ENCODE measurements around the gene MLLT10. TPM values are rescaled to one million over a fixed set of nuclear protein-coding genes. Genes with fewer than 3 reads are reported as not detected.

MLLT10 gene
- total RNA-seq, 1 donor from 2014 or later, result 61.3 TPM

DNA sequence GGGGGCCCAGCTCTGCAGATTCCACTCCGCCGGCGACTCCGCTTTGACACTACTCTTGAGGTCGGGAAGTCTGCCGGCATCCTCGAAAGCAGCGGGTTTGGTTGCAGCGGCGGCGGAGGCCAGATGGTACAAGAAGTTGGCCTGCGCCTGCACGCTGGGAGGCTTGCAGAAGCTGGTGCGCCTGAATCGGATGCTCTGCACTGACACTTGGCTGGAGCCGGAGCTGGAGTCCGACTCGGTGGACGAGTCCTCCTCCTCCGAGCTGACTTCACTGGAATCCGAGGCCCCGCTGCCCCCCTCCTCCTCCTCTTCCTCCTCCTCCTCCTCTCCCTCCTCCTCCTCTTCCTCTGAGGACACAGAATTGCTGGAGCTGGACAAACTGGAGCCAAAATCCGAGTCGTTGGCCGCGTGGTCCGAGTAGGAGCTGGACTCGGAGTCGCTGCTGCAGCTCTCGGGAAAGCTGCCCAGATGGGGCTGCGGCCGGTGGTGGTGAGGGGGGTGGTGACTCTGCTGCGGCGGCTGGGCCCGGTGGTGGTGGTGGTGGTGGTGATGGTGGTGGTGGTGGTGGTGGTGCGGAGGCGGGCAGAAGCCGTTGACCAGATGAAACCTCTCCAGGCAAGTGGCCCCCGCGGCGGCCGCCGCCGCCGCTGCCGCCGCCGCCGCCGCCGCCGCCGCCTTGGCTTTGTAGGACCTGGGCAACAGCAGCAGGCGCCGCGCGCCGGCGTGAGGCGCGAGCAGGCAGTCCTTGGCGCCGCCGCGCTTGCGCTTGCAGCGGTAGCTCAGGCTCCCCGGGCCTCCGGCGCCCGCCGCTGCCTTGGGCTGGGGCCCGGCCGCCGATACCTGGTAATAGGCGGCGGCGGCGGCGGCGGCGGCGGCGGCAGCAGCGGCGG lies 17.5 kb upstream of the MLLT10 start:
- H3K27ac ChIP-seq, result peak overlapping the region; percentile 93
- peaks cover 30% of the 10 kb centered on the region for H3K4me1 ChIP-seq
- peak; percentile 75 for DNase-seq (ENCODE audit: low spot score)
- Mint-ChIP-seq H3K27me3 (ENCODE audit: insufficient read depth, low read depth) (peaks cover 7% of the 10 kb centered on the region), H3K4me3 (peak overlapping the region; percentile 99), H3K36me3 (peaks cover 42% of the 10 kb centered on the region), H3K4me1 (peaks cover 38% of the 10 kb centered on the region), H3K27ac (peak overlapping the region; percentile 99), H3K9me3 (peaks cover 2% of the 10 kb centered on the region)
- TF ChIP-seq EZH2phosphoT487 (IDR thresholded peaks at IDR 0.05) (no peak), EZH2 (IDR thresholded peaks at IDR 0.05) (no peak)
- TF ChIP-seq, protein P1, sequence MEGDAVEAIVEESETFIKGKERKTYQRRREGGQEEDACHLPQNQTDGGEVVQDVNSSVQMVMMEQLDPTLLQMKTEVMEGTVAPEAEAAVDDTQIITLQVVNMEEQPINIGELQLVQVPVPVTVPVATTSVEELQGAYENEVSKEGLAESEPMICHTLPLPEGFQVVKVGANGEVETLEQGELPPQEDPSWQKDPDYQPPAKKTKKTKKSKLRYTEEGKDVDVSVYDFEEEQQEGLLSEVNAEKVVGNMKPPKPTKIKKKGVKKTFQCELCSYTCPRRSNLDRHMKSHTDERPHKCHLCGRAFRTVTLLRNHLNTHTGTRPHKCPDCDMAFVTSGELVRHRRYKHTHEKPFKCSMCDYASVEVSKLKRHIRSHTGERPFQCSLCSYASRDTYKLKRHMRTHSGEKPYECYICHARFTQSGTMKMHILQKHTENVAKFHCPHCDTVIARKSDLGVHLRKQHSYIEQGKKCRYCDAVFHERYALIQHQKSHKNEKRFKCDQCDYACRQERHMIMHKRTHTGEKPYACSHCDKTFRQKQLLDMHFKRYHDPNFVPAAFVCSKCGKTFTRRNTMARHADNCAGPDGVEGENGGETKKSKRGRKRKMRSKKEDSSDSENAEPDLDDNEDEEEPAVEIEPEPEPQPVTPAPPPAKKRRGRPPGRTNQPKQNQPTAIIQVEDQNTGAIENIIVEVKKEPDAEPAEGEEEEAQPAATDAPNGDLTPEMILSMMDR (IDR thresholded peaks at IDR 0.05), result no peak
- peaks cover 86% of the 10 kb centered on the region for H3F3A ChIP-seq (ENCODE audit: low read depth)
- no peak overlapping the region for H2AFZ ChIP-seq (replicated peaks)
- H3K9ac ChIP-seq, result peak overlapping the region; percentile 76
- H3K4me3 ChIP-seq, result peak overlapping the region; percentile 99
- no peaks in the 10 kb centered on the region for H3K9me3 ChIP-seq (ENCODE audit: low read depth)
- H3K36me3 ChIP-seq, result peaks cover 41% of the 10 kb centered on the region
- H3K79me2 ChIP-seq (ENCODE audit: low read depth), result peaks cover 100% of the 10 kb centered on the region
- H3K27me3 ChIP-seq, result no peaks in the 10 kb centered on the region
- H4K20me1 ChIP-seq (ENCODE audit: low read depth), result peaks cover 61% of the 10 kb centered on the region
- peak overlapping the region; percentile 94 for H3K4me2 ChIP-seq

GRCh38 chr10:21517134-21518031 lies 16.6 kb upstream of the MLLT10 start:
- Histone ChIP-seq H3K36me3 (peaks cover 32% of the 10 kb centered on the region), H3K27me3 (no peaks in the 10 kb centered on the region), H4K20me1 (ENCODE audit: low read depth) (peaks cover 52% of the 10 kb centered on the region), H3K4me2 (peak overlapping the region; percentile 83), H3K4me1 (peaks cover 32% of the 10 kb centered on the region), H3K9me3 (ENCODE audit: low read depth) (no peaks in the 10 kb centered on the region), H3K9ac (peak overlapping the region; percentile 15), H2AFZ (replicated peaks) (no peak overlapping the region), H3F3A (ENCODE audit: low read depth) (peaks cover 86% of the 10 kb centered on the region), H3K79me2 (ENCODE audit: low read depth) (peaks cover 100% of the 10 kb centered on the region), H3K27ac (peak overlapping the region; percentile 93), H3K4me3 (peak overlapping the region; percentile 99)
- Mint-ChIP-seq H3K27ac (peak overlapping the region; percentile 99), H3K9me3 (peaks cover 2% of the 10 kb centered on the region), H3K27me3 (ENCODE audit: insufficient read depth, low read depth) (peaks cover 7% of the 10 kb centered on the region), H3K36me3 (peaks cover 37% of the 10 kb centered on the region), H3K4me1 (peaks cover 39% of the 10 kb centered on the region), H3K4me3 (peak overlapping the region; percentile 99)
- DNase-seq (ENCODE audit: low spot score), result peak; percentile 86
- TF ChIP-seq, protein P1 (IDR thresholded peaks at IDR 0.05), result no peak

DNA sequence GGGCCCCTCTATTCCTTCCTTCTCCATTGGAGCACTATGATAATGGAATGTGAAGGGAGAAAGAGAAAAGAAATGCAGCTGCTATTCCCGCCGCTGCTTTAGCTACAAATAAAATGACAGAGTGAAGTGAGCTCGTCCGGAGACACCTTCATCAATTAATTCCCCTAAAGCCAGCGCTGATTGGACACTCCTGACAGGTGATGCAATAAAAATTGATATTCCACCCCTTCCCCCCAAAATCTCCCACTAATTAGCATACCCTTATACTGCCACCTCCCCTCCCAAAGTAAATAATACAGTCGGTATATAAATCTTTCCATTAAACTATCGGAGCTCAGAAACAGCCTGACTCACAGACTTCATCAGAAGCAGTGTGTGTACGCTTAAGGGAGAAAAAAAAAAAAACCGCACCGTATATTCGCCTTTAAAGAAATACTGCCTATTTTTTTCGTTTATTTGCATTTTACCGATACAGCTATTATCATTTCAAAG lies 15.8 kb upstream of the MLLT10 start:
- peak; percentile 67 for DNase-seq (ENCODE audit: low spot score)
- Mint-ChIP-seq H3K36me3 (peaks cover 31% of the 10 kb centered on the region), H3K27ac (peak overlapping the region; percentile 99), H3K9me3 (peaks cover 2% of the 10 kb centered on the region), H3K4me3 (peak overlapping the region; percentile 99), H3K27me3 (ENCODE audit: insufficient read depth, low read depth) (peaks cover 7% of the 10 kb centered on the region), H3K4me1 (peaks cover 43% of the 10 kb centered on the region)
- H3K36me3 ChIP-seq, result peaks cover 24% of the 10 kb centered on the region
- H2AFZ ChIP-seq (replicated peaks), result no peak overlapping the region
- H3K9ac ChIP-seq, result no peak overlapping the region
- peak overlapping the region; percentile 93 for H3K27ac ChIP-seq
- H3K79me2 ChIP-seq (ENCODE audit: low read depth), result peaks cover 100% of the 10 kb centered on the region
- peaks cover 44% of the 10 kb centered on the region for H4K20me1 ChIP-seq (ENCODE audit: low read depth)
- peaks cover 40% of the 10 kb centered on the region for H3K4me1 ChIP-seq
- H3K9me3 ChIP-seq (ENCODE audit: low read depth), result no peaks in the 10 kb centered on the region
- peak overlapping the region; percentile 83 for H3K4me2 ChIP-seq
- peaks cover 86% of the 10 kb centered on the region for H3F3A ChIP-seq (ENCODE audit: low read depth)
- no peaks in the 10 kb centered on the region for H3K27me3 ChIP-seq
- TF ChIP-seq, protein P1 (IDR thresholded peaks at IDR 0.05), result no peak
- peak overlapping the region; percentile 99 for H3K4me3 ChIP-seq

Measured in neural progenitor cell (in vitro differentiated cells).